Sigmoid colon (tissue), 4 donors: ENCODE measurements around the gene ATG10.

ENCODE experiments used
- EP300 ChIP-seq, 4 donors: sonication (generic); formaldehyde crosslinking; IDR thresholded peaks; one replicate each; pipeline ENCODE4 v1.6.1; 2017; ENCODE audit warnings: antibody characterized with exemption in 4 of 4
- POLR2A ChIP-seq, 2 donors: fragments of 450-650 bp; IDR thresholded peaks; one replicate each; pipeline ENCODE4 v1.6.1; 2016; ENCODE audit warnings: antibody characterized with exemption in 2 of 2, mild to moderate bottlenecking in 2 of 2, moderate library complexity in 2 of 2
- POLR2AphosphoS5 ChIP-seq, 4 donors: sonication (generic); formaldehyde crosslinking; IDR thresholded peaks; one replicate each; pipeline ENCODE4 v1.6.1; 2017; ENCODE audit warnings: antibody characterized with exemption in 4 of 4
- TF ChIP-seq, protein P1 (sequence below), 4 experiments: fragments of 450-650 bp in 3 of 4; fragments of 200-600 bp in 1 of 4; IDR thresholded peaks; one replicate each; pipeline ENCODE4 v1.5.1; 2016 to 2019; ENCODE audit warnings: antibody characterized with exemption in 4 of 4, mild to moderate bottlenecking in 3 of 4, moderate library complexity in 2 of 4

DNA sequence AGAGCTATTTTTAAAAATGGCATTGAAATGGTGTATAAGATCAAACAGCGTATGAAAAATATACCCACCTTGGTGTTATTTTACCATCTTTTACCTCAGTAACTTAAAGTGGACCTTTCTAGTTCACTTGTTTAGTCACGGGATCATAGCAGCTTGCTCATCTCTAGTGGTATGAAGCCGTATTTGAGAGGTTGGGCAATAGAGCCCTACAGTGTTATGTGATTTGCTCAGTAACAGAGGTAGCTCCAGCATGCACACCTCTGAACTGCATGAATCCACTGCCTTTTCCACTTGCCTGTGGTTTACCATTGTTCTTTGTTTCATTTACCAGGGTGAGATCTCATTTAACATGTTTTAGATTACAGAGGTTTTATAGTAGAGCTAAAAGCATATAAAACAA lies 134.4 kb downstream of the ATG10 start:
- TF ChIP-seq, protein P1, sequence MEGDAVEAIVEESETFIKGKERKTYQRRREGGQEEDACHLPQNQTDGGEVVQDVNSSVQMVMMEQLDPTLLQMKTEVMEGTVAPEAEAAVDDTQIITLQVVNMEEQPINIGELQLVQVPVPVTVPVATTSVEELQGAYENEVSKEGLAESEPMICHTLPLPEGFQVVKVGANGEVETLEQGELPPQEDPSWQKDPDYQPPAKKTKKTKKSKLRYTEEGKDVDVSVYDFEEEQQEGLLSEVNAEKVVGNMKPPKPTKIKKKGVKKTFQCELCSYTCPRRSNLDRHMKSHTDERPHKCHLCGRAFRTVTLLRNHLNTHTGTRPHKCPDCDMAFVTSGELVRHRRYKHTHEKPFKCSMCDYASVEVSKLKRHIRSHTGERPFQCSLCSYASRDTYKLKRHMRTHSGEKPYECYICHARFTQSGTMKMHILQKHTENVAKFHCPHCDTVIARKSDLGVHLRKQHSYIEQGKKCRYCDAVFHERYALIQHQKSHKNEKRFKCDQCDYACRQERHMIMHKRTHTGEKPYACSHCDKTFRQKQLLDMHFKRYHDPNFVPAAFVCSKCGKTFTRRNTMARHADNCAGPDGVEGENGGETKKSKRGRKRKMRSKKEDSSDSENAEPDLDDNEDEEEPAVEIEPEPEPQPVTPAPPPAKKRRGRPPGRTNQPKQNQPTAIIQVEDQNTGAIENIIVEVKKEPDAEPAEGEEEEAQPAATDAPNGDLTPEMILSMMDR (IDR thresholded peaks at IDR 0.05) = no peak
- TF ChIP-seq EP300 (IDR thresholded peaks at IDR 0.05) = no peak
- TF ChIP-seq POLR2A (IDR thresholded peaks at IDR 0.05) = no peak
- no peak for TF ChIP-seq POLR2AphosphoS5 (IDR thresholded peaks at IDR 0.05)
